GM12878 (cell line): ENCODE results near the gene FNIP1. TPM values are rescaled to one million over a fixed set of nuclear protein-coding genes. Genes with fewer than 3 reads are reported as not detected.

Experiments used
- ASH2L ChIP-seq: fragments of 300-600, 200-600 bp; sonication (generic); IDR thresholded peaks from 2 replicates; pipeline ENCODE4 v1.6.1; 2017; ENCODE audit warnings: low read depth, mild to moderate bottlenecking, borderline replicate concordance
- BACH1 ChIP-seq: fragments of 450-650 bp; IDR thresholded peaks from 2 replicates; pipeline ENCODE4 v1.6.1; 2017; ENCODE audit warnings: mild to moderate bottlenecking, borderline replicate concordance
- CHD1 ChIP-seq: IDR thresholded peaks from 2 replicates; pipeline ENCODE4 v1.6.1; 2012; ENCODE audit warnings: low read depth, low read length, improper control_type of control experiment
- CTCF ChIP-seq, 3 experiments: IDR thresholded peaks in 2 of 3; conservative IDR thresholded peaks in 1 of 3; 2 replicates each; pipeline ENCODE4 v1.5.1; 2011; ENCODE audit warnings: low read depth in 3 of 3, low read length in 3 of 3, mild to moderate bottlenecking in 3 of 3, control low read depth in 2 of 3, moderate library complexity in 2 of 3, inconsistent platforms in 1 of 3, mixed read lengths in 1 of 3; ENCODE audit not compliant: control insufficient read depth in 2 of 3, insufficient read depth in 1 of 3; ENCODE audit errors: extremely low read depth in 1 of 3
- GABPA ChIP-seq: IDR thresholded peaks from 2 replicates; pipeline ENCODE4 v1.6.1; 2014; ENCODE audit warnings: antibody characterized with exemption, low read depth, mild to moderate bottlenecking, inconsistent platforms
- IKZF2 ChIP-seq, 2 experiments: fragments of 450-650 bp; IDR thresholded peaks; 2 replicates each; pipeline ENCODE4 v1.6.1; 2017; ENCODE audit warnings: mild to moderate bottlenecking in 2 of 2, moderate library complexity in 2 of 2
- MTA2 ChIP-seq: fragments of 450-650 bp; IDR thresholded peaks from 2 replicates; pipeline ENCODE4 v1.6.1; 2016; ENCODE audit warnings: low read depth, mild to moderate bottlenecking, moderate library complexity
- MTA3 ChIP-seq: IDR thresholded peaks from 2 replicates; pipeline ENCODE4 v1.6.1; 2012; ENCODE audit warnings: low read length, inconsistent platforms, borderline replicate concordance
- MXI1 ChIP-seq: fragments of 150-350 bp; IDR thresholded peaks from 2 replicates; pipeline ENCODE4 v1.6.1; 2011; ENCODE audit warnings: low read depth, mild to moderate bottlenecking, inconsistent platforms, low read length, improper control_type of control experiment
- MYB ChIP-seq: fragments of 150-350 bp; IDR thresholded peaks from 2 replicates; pipeline ENCODE4 v1.6.1; 2014; ENCODE audit warnings: mild to moderate bottlenecking, low read depth, low read length, borderline replicate concordance
- MYC ChIP-seq: IDR thresholded peaks from 2 replicates; pipeline ENCODE4 v1.6.1; 2011; ENCODE audit warnings: mild to moderate bottlenecking, low read length, moderate library complexity, inconsistent platforms; ENCODE audit not compliant: insufficient read depth, insufficient replicate concordance, insufficient read length, severe bottlenecking
- PML ChIP-seq: IDR thresholded peaks from 2 replicates; pipeline ENCODE4 v1.6.1; 2012; ENCODE audit warnings: low read length, inconsistent platforms
- POLR2A ChIP-seq: IDR thresholded peaks from 2 replicates; pipeline ENCODE4 v1.6.1; 2011; ENCODE audit warnings: low read depth, mild to moderate bottlenecking, low read length
- SKIL ChIP-seq: fragments of 450-650 bp; IDR thresholded peaks from 2 replicates; pipeline ENCODE4 v1.6.1; 2017; ENCODE audit warnings: mild to moderate bottlenecking, low read depth, inconsistent platforms; ENCODE audit not compliant: poor library complexity, severe bottlenecking
- SMARCA5 ChIP-seq: fragments of 450-650 bp; IDR thresholded peaks from 2 replicates; pipeline ENCODE4 v1.6.1; 2017; ENCODE audit warnings: mild to moderate bottlenecking
- SREBF1 ChIP-seq: IDR thresholded peaks from 2 replicates; pipeline ENCODE4 v1.6.1; 2012; ENCODE audit warnings: mild to moderate bottlenecking, low read length
- SREBF2 ChIP-seq: IDR thresholded peaks from 2 replicates; pipeline ENCODE4 v1.6.1; 2012; ENCODE audit warnings: mild to moderate bottlenecking, low read length
- TARDBP ChIP-seq: IDR thresholded peaks from 2 replicates; pipeline ENCODE4 v1.6.1; 2016; ENCODE audit warnings: borderline replicate concordance
- TBL1XR1 ChIP-seq: IDR thresholded peaks from 2 replicates; pipeline ENCODE4 v1.6.1; 2012; ENCODE audit warnings: low read depth, low read length, improper control_type of control experiment
- TCF12 ChIP-seq: IDR thresholded peaks from 2 replicates; pipeline ENCODE4 v1.6.1; 2011; ENCODE audit warnings: low read depth, mild to moderate bottlenecking, low read length
- ZNF207 ChIP-seq: fragments of 450-650 bp; IDR thresholded peaks from 2 replicates; pipeline ENCODE4 v1.6.1; 2014; ENCODE audit warnings: antibody characterized with exemption, mild to moderate bottlenecking, borderline replicate concordance
- ZNF384 ChIP-seq: IDR thresholded peaks from 2 replicates; pipeline ENCODE4 v1.6.1; 2012; ENCODE audit warnings: low read depth, mild to moderate bottlenecking, low read length, improper control_type of control experiment, borderline replicate concordance
- polyA plus RNA-seq, 11 experiments: library from polyadenylated mRNA; depleted of rRNA in 4 of 11; unstranded in 6 of 11; stranded (reverse) in 5 of 11; fragments of >200 nt; fragmentation: Nextera tagmentation in 4 of 11; fragmentation: Illumina TruSeq in 1 of 11; extraction: Ambion mirVana in 4 of 11; extraction: Trizol in 1 of 11; gene quantifications; 1 replicate in 1 of 11; 2 replicates in 10 of 11; pipeline versions ENCODE4 v1.2.1 to v1.2.3, GENCODE V29; 2011 to 2016; ENCODE audit warnings: inconsistent platforms in 2 of 11, missing spikeins in 2 of 11, low read depth in 1 of 11
- total RNA-seq, 4 experiments: library from RNA; depleted of rRNA in 3 of 4; stranded (reverse); fragments of >200 nt in 3 of 4; fragmentation: Illumina TruSeq in 1 of 4; extraction: Trizol in 1 of 4; gene quantifications; 2 replicates each; pipeline versions ENCODE4 v1.2.1 to v1.2.3, GENCODE V29; 2013 to 2021
- TF ChIP-seq, protein P1 (sequence below): IDR thresholded peaks from 2 replicates; pipeline ENCODE4 v1.6.1; 2011; ENCODE audit warnings: borderline replicate concordance, low read depth, mild to moderate bottlenecking, moderate library complexity, low read length; ENCODE audit not compliant: insufficient read depth, poor library complexity, severe bottlenecking
- TF ChIP-seq, protein P2 (sequence below): IDR thresholded peaks from 2 replicates; pipeline ENCODE4 v1.6.1; 2012; ENCODE audit warnings: low read length, inconsistent platforms

The FNIP1 gene
- total and polyA plus RNA-seq, 10 of the 15 experiments (the other 5 are each of a cell fraction or from before 2014, with no cell fraction given): 4.3 to 18.0 (median 14.0) TPM

DNA sequence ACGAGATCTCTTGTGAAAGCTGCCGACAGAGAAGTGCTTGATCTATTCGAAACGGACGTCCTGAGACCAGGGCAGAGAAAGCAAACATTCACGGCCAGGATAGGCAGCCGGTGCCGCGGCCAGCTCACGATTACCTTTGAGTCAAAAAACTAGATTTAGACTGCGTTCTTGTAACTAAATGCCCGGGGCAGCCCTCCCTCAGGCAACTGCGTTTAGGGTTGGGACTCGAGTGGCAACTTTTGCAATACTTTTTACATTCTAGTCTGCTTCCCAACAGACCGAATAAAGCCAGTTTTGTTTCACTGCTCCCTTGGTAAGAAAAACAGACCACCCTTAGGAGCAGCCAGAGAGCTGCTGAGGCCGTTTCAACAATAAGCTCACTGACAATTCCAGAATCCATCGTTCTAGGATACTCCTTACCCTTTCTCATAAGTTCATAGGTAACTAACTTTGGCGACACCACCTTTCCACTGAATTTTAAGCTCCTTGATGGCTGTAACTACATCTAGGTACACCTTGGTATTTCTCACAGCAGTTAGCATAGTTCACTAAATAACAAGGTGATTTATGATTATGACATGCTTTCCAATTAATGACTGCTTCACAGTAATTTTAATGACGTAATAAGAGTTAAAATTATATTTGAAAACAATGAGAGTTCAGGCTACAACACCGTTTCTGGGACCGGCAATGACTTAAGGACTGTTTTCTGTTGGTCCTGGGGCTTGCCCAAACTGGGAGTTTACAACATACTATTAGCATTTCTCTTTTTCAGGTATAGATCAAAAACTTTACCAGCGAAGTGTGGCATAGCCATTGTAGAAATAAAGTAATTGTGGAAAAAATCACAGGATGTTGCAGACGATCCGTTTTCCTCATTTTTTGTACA, 160.9 kb downstream of the FNIP1 start (continued):
- TF ChIP-seq MTA3 (peak; percentile 81; the same call in 1 of the 2 replicates), MXI1 (0 out of 2 replicates have a peak, but pooled peaks have one; percentile 50), SREBF2 (no peak), GABPA (no peak), SMARCA5 (no peak), ASH2L (no peak), IKZF2 (IDR thresholded peaks at IDR 0.05) (peak in 1 of 2 experiments; percentile 1; a peak in 1 of 4 replicates), POLR2A (no peak; the same call in 1 of the 2 replicates), SREBF1 (no peak), CTCF (IDR thresholded peaks at IDR 0.05 in 2 of 3, conservative IDR thresholded peaks at IDR 0.05 in 1 of 3; ENCODE audit: control insufficient read depth in 2 of 3, extremely low read depth in 1 of 3, insufficient read depth in 1 of 3, low read depth in 3 of 3, low read length in 3 of 3) (no peak), ZNF384 (no peak), MYC (no peak), BACH1 (no peak), SKIL (peak; percentile 25), CHD1 (no peak), TBL1XR1 (no peak), TCF12 (no peak), PML (peak; percentile 69; the same call in 1 of the 2 replicates), MYB (no peak), ZNF207 (peak; percentile 47; the same call in 1 of the 2 replicates), TARDBP (no peak), MTA2 (no peak; the same call in 1 of the 2 replicates)
- TF ChIP-seq, protein P1, sequence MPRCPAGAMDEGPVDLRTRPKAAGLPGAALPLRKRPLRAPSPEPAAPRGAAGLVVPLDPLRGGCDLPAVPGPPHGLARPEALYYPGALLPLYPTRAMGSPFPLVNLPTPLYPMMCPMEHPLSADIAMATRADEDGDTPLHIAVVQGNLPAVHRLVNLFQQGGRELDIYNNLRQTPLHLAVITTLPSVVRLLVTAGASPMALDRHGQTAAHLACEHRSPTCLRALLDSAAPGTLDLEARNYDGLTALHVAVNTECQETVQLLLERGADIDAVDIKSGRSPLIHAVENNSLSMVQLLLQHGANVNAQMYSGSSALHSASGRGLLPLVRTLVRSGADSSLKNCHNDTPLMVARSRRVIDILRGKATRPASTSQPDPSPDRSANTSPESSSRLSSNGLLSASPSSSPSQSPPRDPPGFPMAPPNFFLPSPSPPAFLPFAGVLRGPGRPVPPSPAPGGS: no peak
- TF ChIP-seq, protein P2, sequence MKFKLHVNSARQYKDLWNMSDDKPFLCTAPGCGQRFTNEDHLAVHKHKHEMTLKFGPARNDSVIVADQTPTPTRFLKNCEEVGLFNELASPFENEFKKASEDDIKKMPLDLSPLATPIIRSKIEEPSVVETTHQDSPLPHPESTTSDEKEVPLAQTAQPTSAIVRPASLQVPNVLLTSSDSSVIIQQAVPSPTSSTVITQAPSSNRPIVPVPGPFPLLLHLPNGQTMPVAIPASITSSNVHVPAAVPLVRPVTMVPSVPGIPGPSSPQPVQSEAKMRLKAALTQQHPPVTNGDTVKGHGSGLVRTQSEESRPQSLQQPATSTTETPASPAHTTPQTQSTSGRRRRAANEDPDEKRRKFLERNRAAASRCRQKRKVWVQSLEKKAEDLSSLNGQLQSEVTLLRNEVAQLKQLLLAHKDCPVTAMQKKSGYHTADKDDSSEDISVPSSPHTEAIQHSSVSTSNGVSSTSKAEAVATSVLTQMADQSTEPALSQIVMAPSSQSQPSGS: peak; percentile 62
